GM18951 (cell line): ENCODE results near the gene SCML1.

Experiments used
- POLR2A ChIP-seq: IDR thresholded peaks from 4 replicates; pipeline ENCODE4 v1.6.1; 2011; ENCODE audit warnings: mild to moderate bottlenecking; ENCODE audit not compliant: insufficient read length, insufficient read depth; ENCODE audit errors: extremely low read depth
- in situ Hi-C: fragments of 300-500 bp; cut with MboI; formaldehyde crosslinking; loops from one replicate; pipeline ENCODE4 v1.12.0; 2022; ENCODE audit warnings: low sequenced_read_pairs, mixed read lengths, inconsistent platforms; ENCODE audit not compliant: unreplicated experiment

Gene SCML1

GRCh38 chrX:17788439-17788838, 51.1 kb downstream of the SCML1 start:
- in situ Hi-C loops, result no loop called here
- no peak for TF ChIP-seq POLR2A

GRCh38 chrX:17788956-17789562, 51.8 kb downstream of the SCML1 start:
- in situ Hi-C loops, result no loop called here
- no peak for TF ChIP-seq POLR2A

- in situ Hi-C loops, result no loop called here
- no peak for TF ChIP-seq POLR2A
These were observed 55.5 kb downstream of the SCML1 start for GRCh38 chrX:17792826-17793225.

- in situ Hi-C loops, result no loop called here
- no peak for TF ChIP-seq POLR2A
These were observed 61.6 kb downstream of the SCML1 start for GRCh38 chrX:17798921-17799320.

GRCh38 chrX:17801431-17801830, 64.1 kb downstream of the SCML1 start:
- TF ChIP-seq POLR2A, result no peak

GRCh38 chrX:17802756-17803155, 65.5 kb downstream of the SCML1 start:
- no peak for TF ChIP-seq POLR2A
- in situ Hi-C loops, result no loop called here

More at GRCh38 chrX:17801431-17801830, 64.1 kb downstream of the SCML1 start:
- in situ Hi-C loops, result no loop called here

- in situ Hi-C loops, result no loop called here
- TF ChIP-seq POLR2A, result no peak
These were observed 66.2 kb downstream of the SCML1 start for GRCh38 chrX:17803449-17803848.
